ENCODE measurements around the gene KIF3A.

KIF3A gene

GRCh38 chr5:132646583-132647266 is 90.6 kb downstream of the KIF3A start:
- H3K36me3 ChIP-seq (ENCODE audit: control insufficient read depth in 2 of 2, insufficient read depth in 1 of 2, low read length in 2 of 2) = peaks cover 0 to 23% of the 10 kb centered on the region in 2 experiments; a peak in 2 of 3 replicates
- TF ChIP-seq ZNF19 (tag by site-specific recombination; IDR thresholded peaks at IDR 0.05; ENCODE audit: low read depth) (no peak), ZNF146 (tag by site-specific recombination; IDR thresholded peaks at IDR 0.05) (no peak), ZNF514 (tag by site-specific recombination; IDR thresholded peaks at IDR 0.05) (no peak), ZFP69B (tag by site-specific recombination; IDR thresholded peaks at IDR 0.05) (no peak), ZIC2 (tag by site-specific recombination; IDR thresholded peaks at IDR 0.05) (no peak), ZNF24 (tag by site-specific recombination; IDR thresholded peaks at IDR 0.05) (no peak), ZNF529 (tag by site-specific recombination; IDR thresholded peaks at IDR 0.05; ENCODE audit: insufficient replicate concordance) (no peak), ZNF175 (tag by site-specific recombination; IDR thresholded peaks at IDR 0.05) (no peak), ZBTB20 (tag by site-specific recombination; IDR thresholded peaks at IDR 0.05) (no peak), HOXA7 (CRISPR knock-in tag; IDR thresholded peaks at IDR 0.05; ENCODE audit: borderline replicate concordance) (no peak), ZNF366 (tag by site-specific recombination; conservative IDR thresholded peaks at IDR 0.05) (no peak), ZNF501 (tag by site-specific recombination; IDR thresholded peaks at IDR 0.05) (no peak), ZNF664 (tag by site-specific recombination; IDR thresholded peaks at IDR 0.05) (no peak), ZNF184 (tag by site-specific recombination; IDR thresholded peaks at IDR 0.05) (no peak), ZNF639 (tag by site-specific recombination; IDR thresholded peaks at IDR 0.05) (no peak), FEZF1 (tag by site-specific recombination; IDR thresholded peaks at IDR 0.05) (no peak)
- H3K4me3 ChIP-seq (ENCODE audit: low read depth, low read length) = no peak overlapping the region
- no peaks in the 10 kb centered on the region for H3K4me1 ChIP-seq (ENCODE audit: control insufficient read depth, insufficient read depth, low read length)
- H3K9me3 ChIP-seq (ENCODE audit: control insufficient read depth, insufficient read depth, low read depth, low read length) = no peaks in the 10 kb centered on the region
- CTCF ChIA-PET = no interaction called here
- H3K27ac ChIP-seq (ENCODE audit: extremely low read depth, low read depth, low read length) = no peak overlapping the region
- POLR2A ChIA-PET = no interaction called here

DNA sequence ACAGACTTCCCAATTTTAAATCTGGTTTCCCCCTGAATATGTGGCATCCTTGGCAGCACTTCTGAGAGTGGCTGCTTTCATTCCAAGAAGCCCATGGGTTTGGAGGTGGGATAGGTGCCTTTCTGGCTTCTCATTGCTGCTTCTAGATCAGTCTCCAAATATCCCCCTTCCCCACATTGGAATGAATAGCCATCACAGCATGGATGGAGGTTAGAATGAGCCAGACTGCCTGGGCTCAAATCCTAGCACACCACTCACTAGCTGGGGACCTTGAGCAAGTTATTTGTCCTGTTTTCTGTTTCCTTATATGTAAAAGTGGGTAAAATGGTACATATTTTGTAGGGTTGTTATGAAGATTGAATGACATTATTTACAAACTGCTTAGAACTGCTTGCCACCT is 93.2 kb downstream of the KIF3A start:
- Histone ChIP-seq H3K4me1 (ENCODE audit: control insufficient read depth, insufficient read depth, low read length) (no peaks in the 10 kb centered on the region), H3K27ac (ENCODE audit: extremely low read depth, low read depth, low read length) (no peak overlapping the region), H3K4me3 (ENCODE audit: low read depth, low read length) (no peak overlapping the region), H3K36me3 (ENCODE audit: control insufficient read depth in 2 of 2, insufficient read depth in 1 of 2, low read length in 2 of 2) (peaks cover under 1 to 49% of the 10 kb centered on the region in 2 experiments; a peak in 2 of 3 replicates), H3K9me3 (ENCODE audit: control insufficient read depth, insufficient read depth, low read depth, low read length) (no peaks in the 10 kb centered on the region)
- ChIA-PET POLR2A (no interaction called here), CTCF (no interaction called here)
- no peak for TF ChIP-seq ZNF747 (tag by site-specific recombination; IDR thresholded peaks at IDR 0.05)
- no peak for TF ChIP-seq YY2 (tag by site-specific recombination; IDR thresholded peaks at IDR 0.05)
- TF ChIP-seq MYNN (tag by site-specific recombination; IDR thresholded peaks at IDR 0.05; ENCODE audit: borderline replicate concordance) = no peak
- TF ChIP-seq ZNF174 (tag by site-specific recombination; IDR thresholded peaks at IDR 0.05) = no peak
- no peak for TF ChIP-seq AEBP2 (tag by site-specific recombination; IDR thresholded peaks at IDR 0.05; ENCODE audit: borderline replicate concordance)
- no peak for TF ChIP-seq ZNF670 (tag by site-specific recombination; IDR thresholded peaks at IDR 0.05; ENCODE audit: low read depth)
- no peak for TF ChIP-seq GLI2 (tag by site-specific recombination; IDR thresholded peaks at IDR 0.05; ENCODE audit: borderline replicate concordance, low read depth)
- no peak for TF ChIP-seq ZBTB7A (tag by site-specific recombination; IDR thresholded peaks at IDR 0.05; ENCODE audit: low read depth)
- TF ChIP-seq, protein P1, sequence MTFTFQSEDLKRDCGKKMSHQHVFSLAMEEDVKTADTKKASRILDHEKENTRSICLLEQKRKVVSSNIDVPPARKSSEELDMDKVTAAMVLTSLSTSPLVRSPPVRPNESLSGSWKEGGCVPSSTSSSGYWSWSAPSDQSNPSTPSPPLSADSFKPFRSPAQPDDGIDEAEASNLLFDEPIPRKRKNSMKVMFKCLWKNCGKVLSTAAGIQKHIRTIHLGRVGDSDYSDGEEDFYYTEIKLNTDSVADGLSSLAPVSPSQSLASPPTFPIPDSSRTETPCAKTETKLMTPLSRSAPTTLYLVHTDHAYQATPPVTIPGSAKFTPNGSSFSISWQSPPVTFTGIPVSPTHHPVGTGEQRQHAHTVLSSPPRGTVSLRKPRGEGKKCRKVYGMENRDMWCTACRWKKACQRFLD (tag by site-specific recombination; IDR thresholded peaks at IDR 0.05) = no peak
- no peak for TF ChIP-seq YY1 (tag by site-specific recombination; IDR thresholded peaks at IDR 0.05)
- TF ChIP-seq ZNF354C (tag by site-specific recombination; IDR thresholded peaks at IDR 0.05; ENCODE audit: borderline replicate concordance, low read depth) = no peak
- TF ChIP-seq ZNF664 (tag by site-specific recombination; IDR thresholded peaks at IDR 0.05) = no peak
- TF ChIP-seq ZNF544 (tag by site-specific recombination; IDR thresholded peaks at IDR 0.05) = no peak

Measured in HEK293 (cell line).